ENCODE data around the gene EXOC6B. TPM values are rescaled to one million over a fixed set of nuclear protein-coding genes. Genes with fewer than 3 reads are reported as not detected.

EXOC6B gene
- total and polyA plus RNA-seq, 2 of the 8 experiments (the other 6 are each of a cell fraction or from before 2014, with no cell fraction given): 13.5 to 33.0 TPM

DNA sequence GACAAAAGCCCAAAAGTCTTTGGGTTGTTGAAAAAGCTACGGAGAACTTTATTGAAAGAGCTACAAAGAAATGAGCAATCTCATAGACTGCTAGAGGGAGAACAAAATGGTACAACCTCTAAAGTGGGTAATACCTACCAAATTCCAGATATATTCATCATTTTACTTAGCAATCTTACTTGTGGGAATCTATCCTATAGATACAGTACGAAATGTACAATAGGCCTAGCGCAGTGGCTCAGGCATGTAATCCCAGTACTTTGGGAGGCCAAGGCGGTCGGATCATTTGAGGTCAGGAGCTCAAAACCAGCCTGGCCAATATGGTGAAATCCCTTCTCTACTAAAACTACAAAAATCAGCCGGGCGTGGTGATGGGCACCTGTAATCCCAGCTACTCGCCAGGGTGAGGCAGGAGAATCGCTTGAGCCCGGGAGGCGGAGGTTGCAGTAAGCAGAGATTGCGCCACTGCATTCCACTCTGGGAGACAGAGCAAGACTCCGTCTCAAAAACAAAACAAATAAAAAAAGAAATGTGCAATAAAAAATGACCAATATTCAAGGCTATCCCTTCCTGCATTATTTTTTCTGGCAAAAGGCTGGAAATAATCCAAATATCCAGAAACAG is 10.1 kb downstream of the EXOC6B start:
- H3K36me3 ChIP-seq (ENCODE audit: control insufficient read depth in 2 of 4, insufficient read depth in 4 of 4, low read length in 3 of 4): no peaks in the 10 kb centered on the region
- 74% methylated on average over 13 of the region's 13 CpGs; no CpG with 5 or more reads in 1 of the 2 experiments for WGBS, 2 experiments (ENCODE audit: extremely low coverage in 1 of 2, insufficient coverage in 1 of 2, insufficient read length in 1 of 2, insufficient replicate concordance in 2 of 2, low coverage in 1 of 2, low lambda C conversion rate in 2 of 2, missing lambda C conversion rate in 1 of 2)
- no peak overlapping the region for H3K14ac ChIP-seq (ENCODE audit: insufficient read length)
- DNase-seq (ENCODE audit: low read depth in 1 of 2, low spot score in 2 of 2) (peak in 1 of 2 experiments; percentile 58), FAIRE-seq (peak; percentile 66)
- no peaks in the 10 kb centered on the region for H3K27me3 ChIP-seq (replicated peaks in 1 of 4; ENCODE audit: control insufficient read depth in 3 of 4, extremely low read depth in 1 of 4, insufficient read depth in 3 of 4, low read length in 3 of 4)
- H3K23me2 ChIP-seq (ENCODE audit: low read depth, low read length): peaks cover 1% of the 10 kb centered on the region; the same call in 1 of the 2 replicates
- H4K8ac ChIP-seq (ENCODE audit: extremely low read depth, insufficient read depth, low read length): no peak overlapping the region
- no peak overlapping the region for H2BK12ac ChIP-seq (ENCODE audit: low read depth, low read length)
- H3K4me1 ChIP-seq (replicated peaks in 1 of 4; ENCODE audit: control insufficient read depth in 3 of 4, insufficient read depth in 4 of 4, low read length in 3 of 4): no peaks in the 10 kb centered on the region
- H2BK20ac ChIP-seq (ENCODE audit: low read length): no peak overlapping the region
- no peak overlapping the region for H4K5ac ChIP-seq (ENCODE audit: insufficient read length, low read depth, low read length)
- H3K79me1 ChIP-seq (ENCODE audit: low read depth, low read length): no peaks in the 10 kb centered on the region
- no peak overlapping the region for H2BK15ac ChIP-seq (ENCODE audit: low read length)
- H3K23ac ChIP-seq (ENCODE audit: insufficient read length): no peak overlapping the region
- no peak overlapping the region for H2AK5ac ChIP-seq (ENCODE audit: low read depth, low read length)
- no peak overlapping the region for H2AFZ ChIP-seq (ENCODE audit: low read length)
- no peak overlapping the region for H2BK120ac ChIP-seq (replicated peaks; ENCODE audit: low read depth, low read length)
- no peaks in the 10 kb centered on the region for H3K9me3 ChIP-seq (ENCODE audit: insufficient read depth in 2 of 2, low read depth in 1 of 2, low read length in 1 of 2)
- H3K56ac ChIP-seq (replicated peaks; ENCODE audit: insufficient read length, low read depth, low read length): no peak overlapping the region
- H3K79me2 ChIP-seq (ENCODE audit: control insufficient read depth in 1 of 2, insufficient read depth in 2 of 2, low read length in 2 of 2): peaks cover 0 to 41% of the 10 kb centered on the region in 2 experiments; a peak in 2 of 4 replicates
- H2BK5ac ChIP-seq (ENCODE audit: low read depth, low read length): no peak overlapping the region
- H3K9ac ChIP-seq (replicated peaks in 1 of 4; ENCODE audit: extremely low read depth in 1 of 4, low read depth in 3 of 4, low read length in 3 of 4): no peak overlapping the region
- TF ChIP-seq SUZ12 (IDR thresholded peaks at IDR 0.05; ENCODE audit: low read length) (no peak), TEAD4 (IDR thresholded peaks at IDR 0.05; ENCODE audit: low read depth, low read length) (peak; percentile 62; the same call in 1 of the 2 replicates), CEBPB (IDR thresholded peaks at IDR 0.05; ENCODE audit: low read depth, low read length) (peak; percentile 99), RAD21 (IDR thresholded peaks at IDR 0.05 in 1 of 2, conservative IDR thresholded peaks at IDR 0.05 in 1 of 2; ENCODE audit: low read depth in 2 of 2, low read length in 2 of 2) (peak; percentile 45 to 47), BACH1 (IDR thresholded peaks at IDR 0.05; ENCODE audit: low read length) (no peak)
- TF ChIP-seq, protein P1, sequence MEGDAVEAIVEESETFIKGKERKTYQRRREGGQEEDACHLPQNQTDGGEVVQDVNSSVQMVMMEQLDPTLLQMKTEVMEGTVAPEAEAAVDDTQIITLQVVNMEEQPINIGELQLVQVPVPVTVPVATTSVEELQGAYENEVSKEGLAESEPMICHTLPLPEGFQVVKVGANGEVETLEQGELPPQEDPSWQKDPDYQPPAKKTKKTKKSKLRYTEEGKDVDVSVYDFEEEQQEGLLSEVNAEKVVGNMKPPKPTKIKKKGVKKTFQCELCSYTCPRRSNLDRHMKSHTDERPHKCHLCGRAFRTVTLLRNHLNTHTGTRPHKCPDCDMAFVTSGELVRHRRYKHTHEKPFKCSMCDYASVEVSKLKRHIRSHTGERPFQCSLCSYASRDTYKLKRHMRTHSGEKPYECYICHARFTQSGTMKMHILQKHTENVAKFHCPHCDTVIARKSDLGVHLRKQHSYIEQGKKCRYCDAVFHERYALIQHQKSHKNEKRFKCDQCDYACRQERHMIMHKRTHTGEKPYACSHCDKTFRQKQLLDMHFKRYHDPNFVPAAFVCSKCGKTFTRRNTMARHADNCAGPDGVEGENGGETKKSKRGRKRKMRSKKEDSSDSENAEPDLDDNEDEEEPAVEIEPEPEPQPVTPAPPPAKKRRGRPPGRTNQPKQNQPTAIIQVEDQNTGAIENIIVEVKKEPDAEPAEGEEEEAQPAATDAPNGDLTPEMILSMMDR (IDR thresholded peaks at IDR 0.05; ENCODE audit: control extremely low read depth in 1 of 3, insufficient read depth in 1 of 3, low read depth in 1 of 3, low read length in 3 of 3): peak; percentile 48 to 58 (median 54)
- no peak overlapping the region for H3K4ac ChIP-seq (replicated peaks; ENCODE audit: insufficient read length, low read depth, low read length)
- H4K91ac ChIP-seq (replicated peaks; ENCODE audit: insufficient read length, low read length): no peak overlapping the region
- ChIA-PET POLR2A (ENCODE audit: partially characterized antibody) (interaction anchor here (0.9 to 2.0 kb wide), 2 partner anchors 9 to 12 kb away, joined by 4 to 8 read pairs; no protein-coding TSS in a partner anchor), CTCF (ENCODE audit: partially characterized antibody) (interaction anchor here (1.0 to 3.2 kb wide), 18 partner anchors 8 to 135 kb away, joined by 3 to 19 read pairs (median 6); partner anchors contain the start of genes EXOC6B and SPR)
- peaks cover 0 to 6% of the 10 kb centered on the region in 2 experiments for H4K20me1 ChIP-seq (replicated peaks in 1 of 2; ENCODE audit: control insufficient read depth in 1 of 2, insufficient read depth in 2 of 2, low read length in 2 of 2)
- H3K4me2 ChIP-seq (ENCODE audit: insufficient read depth in 1 of 2, low read depth in 2 of 2, low read length in 2 of 2): no peak overlapping the region
- no peak overlapping the region for H3K18ac ChIP-seq (ENCODE audit: extremely low read depth, low read length)
- no peak overlapping the region for H3K4me3 ChIP-seq (ENCODE audit: extremely low read depth in 1 of 4, insufficient read depth in 2 of 4, low read depth in 3 of 4, low read length in 4 of 4)
- no peak overlapping the region for H3K27ac ChIP-seq (ENCODE audit: low read depth, low read length)
